Measurements from ENCODE around the gene TNNI2.

TNNI2 gene

DNA sequence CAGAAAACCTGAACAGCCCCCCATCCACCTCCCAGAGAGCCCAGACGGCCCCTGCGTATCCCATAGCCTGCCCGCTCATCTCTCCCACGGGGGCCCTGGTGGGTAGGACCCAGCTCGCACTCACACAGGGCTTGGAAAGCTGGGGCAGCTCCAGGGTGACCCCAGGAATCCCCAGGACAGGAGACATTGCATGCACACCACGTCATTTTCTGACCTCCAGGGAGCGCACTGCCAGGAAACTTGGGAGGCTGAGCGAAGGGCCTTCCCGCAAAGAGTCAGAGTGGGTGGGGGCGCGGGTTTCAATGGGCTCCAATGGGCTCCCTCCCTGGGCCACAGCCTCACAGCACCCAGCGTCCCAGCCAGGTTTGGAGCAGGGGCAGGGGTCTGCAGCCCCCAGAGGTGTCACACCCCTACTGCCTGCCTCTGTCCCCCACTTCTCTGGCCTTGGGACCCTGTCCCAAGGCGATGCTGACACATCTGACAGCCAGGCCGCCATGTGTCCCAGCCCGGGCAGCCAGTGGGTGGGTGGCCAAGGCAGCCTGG, 12.2 kb upstream of the TNNI2 start:
- Histone ChIP-seq H3K36me3 (ENCODE audit: control insufficient read depth in 2 of 2, insufficient read depth in 1 of 2, low read length in 2 of 2) (no peaks in the 10 kb centered on the region), H3K4me1 (ENCODE audit: control insufficient read depth, insufficient read depth, low read length) (no peaks in the 10 kb centered on the region), H3K27ac (ENCODE audit: extremely low read depth, low read depth, low read length) (no peak overlapping the region), H3K9me3 (ENCODE audit: control insufficient read depth, insufficient read depth, low read depth, low read length) (no peaks in the 10 kb centered on the region), H3K4me3 (ENCODE audit: low read depth, low read length) (no peak overlapping the region)
- ChIA-PET POLR2A (no interaction called here), CTCF (interaction anchor here (0.6 to 8.2 kb wide), 3 partner anchors 56 to 174 kb away, joined by 7 to 261 read pairs (median 18); no protein-coding TSS in a partner anchor)
- TF ChIP-seq GLIS1 (tag by site-specific recombination; IDR thresholded peaks at IDR 0.05) (peak; percentile 77), ZNF664 (tag by site-specific recombination; IDR thresholded peaks at IDR 0.05) (no peak)

GRCh38 chr11:1827095-1827813, 11.5 kb upstream of the TNNI2 start:
- ChIA-PET CTCF (interaction anchor here (0.5 to 8.2 kb wide), 7 partner anchors 42 to 325 kb away, joined by 3 to 261 read pairs (median 3); no protein-coding TSS in a partner anchor), POLR2A (no interaction called here)
- H3K4me3 ChIP-seq (ENCODE audit: low read depth, low read length): no peak overlapping the region
- no peaks in the 10 kb centered on the region for H3K9me3 ChIP-seq (ENCODE audit: control insufficient read depth, insufficient read depth, low read depth, low read length)
- no peak overlapping the region for H3K27ac ChIP-seq (ENCODE audit: extremely low read depth, low read depth, low read length)
- H3K4me1 ChIP-seq (ENCODE audit: control insufficient read depth, insufficient read depth, low read length): no peaks in the 10 kb centered on the region
- H3K36me3 ChIP-seq (ENCODE audit: control insufficient read depth in 2 of 2, insufficient read depth in 1 of 2, low read length in 2 of 2): no peaks in the 10 kb centered on the region
- TF ChIP-seq, protein P1, sequence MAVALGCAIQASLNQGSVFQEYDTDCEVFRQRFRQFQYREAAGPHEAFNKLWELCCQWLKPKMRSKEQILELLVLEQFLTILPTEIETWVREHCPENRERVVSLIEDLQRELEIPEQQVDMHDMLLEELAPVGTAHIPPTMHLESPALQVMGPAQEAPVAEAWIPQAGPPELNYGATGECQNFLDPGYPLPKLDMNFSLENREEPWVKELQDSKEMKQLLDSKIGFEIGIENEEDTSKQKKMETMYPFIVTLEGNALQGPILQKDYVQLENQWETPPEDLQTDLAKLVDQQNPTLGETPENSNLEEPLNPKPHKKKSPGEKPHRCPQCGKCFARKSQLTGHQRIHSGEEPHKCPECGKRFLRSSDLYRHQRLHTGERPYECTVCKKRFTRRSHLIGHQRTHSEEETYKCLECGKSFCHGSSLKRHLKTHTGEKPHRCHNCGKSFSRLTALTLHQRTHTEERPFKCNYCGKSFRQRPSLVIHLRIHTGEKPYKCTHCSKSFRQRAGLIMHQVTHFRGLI (tag by site-specific recombination; IDR thresholded peaks at IDR 0.05): no peak
- TF ChIP-seq ZFHX2 (tag by site-specific recombination; conservative IDR thresholded peaks at IDR 0.05): peak; percentile 65
- no peak for TF ChIP-seq BCL11A (tag by site-specific recombination; IDR thresholded peaks at IDR 0.05; ENCODE audit: low read depth)
- TF ChIP-seq, protein P2, sequence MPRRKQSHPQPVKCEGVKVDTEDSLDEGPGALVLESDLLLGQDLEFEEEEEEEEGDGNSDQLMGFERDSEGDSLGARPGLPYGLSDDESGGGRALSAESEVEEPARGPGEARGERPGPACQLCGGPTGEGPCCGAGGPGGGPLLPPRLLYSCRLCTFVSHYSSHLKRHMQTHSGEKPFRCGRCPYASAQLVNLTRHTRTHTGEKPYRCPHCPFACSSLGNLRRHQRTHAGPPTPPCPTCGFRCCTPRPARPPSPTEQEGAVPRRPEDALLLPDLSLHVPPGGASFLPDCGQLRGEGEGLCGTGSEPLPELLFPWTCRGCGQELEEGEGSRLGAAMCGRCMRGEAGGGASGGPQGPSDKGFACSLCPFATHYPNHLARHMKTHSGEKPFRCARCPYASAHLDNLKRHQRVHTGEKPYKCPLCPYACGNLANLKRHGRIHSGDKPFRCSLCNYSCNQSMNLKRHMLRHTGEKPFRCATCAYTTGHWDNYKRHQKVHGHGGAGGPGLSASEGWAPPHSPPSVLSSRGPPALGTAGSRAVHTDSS (tag by site-specific recombination; IDR thresholded peaks at IDR 0.05): no peak
- no peak for TF ChIP-seq ZNF621 (tag by site-specific recombination; IDR thresholded peaks at IDR 0.05)
- no peak for TF ChIP-seq ZNF221 (tag by site-specific recombination; IDR thresholded peaks at IDR 0.05; ENCODE audit: borderline replicate concordance)
- no peak for TF ChIP-seq ZNF311 (tag by site-specific recombination; IDR thresholded peaks at IDR 0.05; ENCODE audit: borderline replicate concordance)
- no peak for TF ChIP-seq KLF10 (tag by site-specific recombination; IDR thresholded peaks at IDR 0.05)
- TF ChIP-seq ZXDB (tag by site-specific recombination; IDR thresholded peaks at IDR 0.05): no peak
- peak; percentile 82 for TF ChIP-seq ZBTB20 (tag by site-specific recombination; IDR thresholded peaks at IDR 0.05)
- no peak for TF ChIP-seq ZNF391 (tag by site-specific recombination; IDR thresholded peaks at IDR 0.05; ENCODE audit: borderline replicate concordance, low read depth)
- peak; percentile 8; the same call in 1 of the 2 replicates for TF ChIP-seq CTCF (tag by site-specific recombination; IDR thresholded peaks at IDR 0.05)
- peak; percentile 32; the same call in 1 of the 2 replicates for TF ChIP-seq PATZ1 (tag by site-specific recombination; IDR thresholded peaks at IDR 0.05)
- no peak for TF ChIP-seq ZNF521 (tag by site-specific recombination; IDR thresholded peaks at IDR 0.05)
- no peak for TF ChIP-seq ZNF580 (tag by site-specific recombination; IDR thresholded peaks at IDR 0.05)
- TF ChIP-seq, protein P3, sequence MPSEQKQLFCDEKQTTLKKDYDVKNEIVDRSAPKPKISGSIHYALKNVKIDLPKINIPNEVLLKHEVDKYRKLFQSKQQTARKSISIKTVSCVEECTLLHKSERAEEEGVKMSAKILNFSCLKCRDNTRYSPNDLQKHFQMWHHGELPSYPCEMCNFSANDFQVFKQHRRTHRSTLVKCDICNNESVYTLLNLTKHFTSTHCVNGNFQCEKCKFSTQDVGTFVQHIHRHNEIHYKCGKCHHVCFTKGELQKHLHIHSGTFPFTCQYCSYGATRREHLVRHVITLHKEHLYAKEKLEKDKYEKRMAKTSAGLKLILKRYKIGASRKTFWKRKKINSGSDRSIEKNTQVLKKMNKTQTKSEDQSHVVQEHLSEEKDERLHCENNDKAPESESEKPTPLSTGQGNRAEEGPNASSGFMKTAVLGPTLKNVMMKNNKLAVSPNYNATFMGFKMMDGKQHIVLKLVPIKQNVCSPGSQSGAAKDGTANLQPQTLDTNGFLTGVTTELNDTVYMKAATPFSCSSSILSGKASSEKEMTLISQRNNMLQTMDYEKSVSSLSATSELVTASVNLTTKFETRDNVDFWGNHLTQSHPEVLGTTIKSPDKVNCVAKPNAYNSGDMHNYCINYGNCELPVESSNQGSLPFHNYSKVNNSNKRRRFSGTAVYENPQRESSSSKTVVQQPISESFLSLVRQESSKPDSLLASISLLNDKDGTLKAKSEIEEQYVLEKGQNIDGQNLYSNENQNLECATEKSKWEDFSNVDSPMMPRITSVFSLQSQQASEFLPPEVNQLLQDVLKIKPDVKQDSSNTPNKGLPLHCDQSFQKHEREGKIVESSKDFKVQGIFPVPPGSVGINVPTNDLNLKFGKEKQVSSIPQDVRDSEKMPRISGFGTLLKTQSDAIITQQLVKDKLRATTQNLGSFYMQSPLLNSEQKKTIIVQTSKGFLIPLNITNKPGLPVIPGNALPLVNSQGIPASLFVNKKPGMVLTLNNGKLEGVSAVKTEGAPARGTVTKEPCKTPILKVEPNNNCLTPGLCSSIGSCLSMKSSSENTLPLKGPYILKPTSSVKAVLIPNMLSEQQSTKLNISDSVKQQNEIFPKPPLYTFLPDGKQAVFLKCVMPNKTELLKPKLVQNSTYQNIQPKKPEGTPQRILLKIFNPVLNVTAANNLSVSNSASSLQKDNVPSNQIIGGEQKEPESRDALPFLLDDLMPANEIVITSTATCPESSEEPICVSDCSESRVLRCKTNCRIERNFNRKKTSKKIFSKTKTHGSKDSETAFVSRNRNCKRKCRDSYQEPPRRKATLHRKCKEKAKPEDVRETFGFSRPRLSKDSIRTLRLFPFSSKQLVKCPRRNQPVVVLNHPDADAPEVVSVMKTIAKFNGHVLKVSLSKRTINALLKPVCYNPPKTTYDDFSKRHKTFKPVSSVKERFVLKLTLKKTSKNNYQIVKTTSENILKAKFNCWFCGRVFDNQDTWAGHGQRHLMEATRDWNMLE (tag by site-specific recombination; conservative IDR thresholded peaks at IDR 0.05; ENCODE audit: low read depth): no peak
- TF ChIP-seq GLI2 (tag by site-specific recombination; IDR thresholded peaks at IDR 0.05; ENCODE audit: borderline replicate concordance, low read depth): no peak

Data from HEK293 (cell line).